SK-N-DZ (cell line): Measurements from ENCODE around the gene SLC9A9.
A peak's percentile ranks its signal among the peaks of the same experiment; 100 is the strongest.

Source experiments
- DNase-seq: peaks from one replicate; pipeline ENCODE4 v3.0.0-alpha.2; 2015; ENCODE audit warnings: low spot score

Gene SLC9A9

GRCh38 chr3:143252931-143253330, 595.3 kb downstream of the SLC9A9 start:
- DNase-seq, result no peak

GRCh38 chr3:143249014-143249413, 599.3 kb downstream of the SLC9A9 start:
- DNase-seq, result no peak

- no peak for DNase-seq
Measured at GRCh38 chr3:143247073-143247472, 601.2 kb downstream of the SLC9A9 start.

GRCh38 chr3:143245692-143246091, 602.6 kb downstream of the SLC9A9 start:
- no peak for DNase-seq

- no peak for DNase-seq
Measured at GRCh38 chr3:143244516-143245063, 603.7 kb downstream of the SLC9A9 start.

- no peak for DNase-seq
Measured at GRCh38 chr3:143243686-143244085, 604.6 kb downstream of the SLC9A9 start.

- DNase-seq, result no peak
Measured at GRCh38 chr3:143242691-143243090, 605.6 kb downstream of the SLC9A9 start.

GRCh38 chr3:143242101-143242500, 606.2 kb downstream of the SLC9A9 start:
- no peak for DNase-seq

- DNase-seq, result no peak
Measured at GRCh38 chr3:143241481-143241951, 606.8 kb downstream of the SLC9A9 start.

GRCh38 chr3:143240886-143241285, 607.4 kb downstream of the SLC9A9 start:
- DNase-seq, result no peak

GRCh38 chr3:143239031-143239430, 609.2 kb downstream of the SLC9A9 start:
- DNase-seq, result no peak

GRCh38 chr3:143237077-143237627, 611.1 kb downstream of the SLC9A9 start:
- peak; percentile 8 for DNase-seq

GRCh38 chr3:143236226-143236964, 611.9 kb downstream of the SLC9A9 start:
- DNase-seq, result peak; percentile 35

GRCh38 chr3:143235614-143236204, 612.6 kb downstream of the SLC9A9 start:
- DNase-seq, result no peak

GRCh38 chr3:143234526-143234925, 613.7 kb downstream of the SLC9A9 start:
- no peak for DNase-seq

- no peak for DNase-seq
Measured at GRCh38 chr3:143232981-143233380, 615.3 kb downstream of the SLC9A9 start.

GRCh38 chr3:143228405-143228804, 619.9 kb downstream of the SLC9A9 start:
- DNase-seq, result no peak

GRCh38 chr3:143226678-143227291, 621.5 kb downstream of the SLC9A9 start:
- DNase-seq, result no peak

GRCh38 chr3:143224716-143225115, 623.6 kb downstream of the SLC9A9 start:
- no peak for DNase-seq

GRCh38 chr3:143222981-143223380, 625.3 kb downstream of the SLC9A9 start:
- no peak for DNase-seq

- no peak for DNase-seq
Measured at GRCh38 chr3:143222505-143222904, 625.8 kb downstream of the SLC9A9 start.

GRCh38 chr3:143221446-143221845, 626.8 kb downstream of the SLC9A9 start:
- DNase-seq, result no peak
